HG03571 (cell line): Measurements from ENCODE around the gene POU1F1.
"Not testable (repeated sequence)": the region's sequence is repeated elsewhere in the genome, so short reads cannot be mapped to it uniquely, and the experiment has no call there.

Source experiments
- ATAC-seq: cut with Tn5 transposase; IDR thresholded peaks from one replicate; pipeline ENCODE4 v1.9.1; 2021; ENCODE audit not compliant: unreplicated experiment

POU1F1 gene

GRCh38 chr3:87260270-87260669, 16.1 kb downstream of the POU1F1 start:
- ATAC-seq, result no peak

DNA sequence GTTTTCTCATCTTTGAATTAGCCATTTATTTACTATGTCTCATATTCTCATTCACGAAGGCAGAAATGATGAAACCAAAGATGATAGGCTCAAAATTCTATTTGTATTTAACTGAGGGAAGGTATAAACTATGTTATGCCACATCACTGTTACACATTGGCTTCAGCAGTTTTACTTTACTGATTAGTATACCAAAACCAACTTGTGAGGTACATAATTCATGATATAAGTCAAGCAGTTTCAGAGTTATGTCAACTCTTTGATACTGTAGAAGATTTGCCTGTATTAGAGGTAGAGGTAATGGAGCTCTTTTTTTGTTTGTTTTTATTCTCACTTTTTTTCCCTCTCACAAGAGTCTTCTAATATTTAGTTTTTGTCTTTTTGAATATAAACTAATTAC, 26.4 kb downstream of the POU1F1 start:
- ATAC-seq, result no peak

DNA sequence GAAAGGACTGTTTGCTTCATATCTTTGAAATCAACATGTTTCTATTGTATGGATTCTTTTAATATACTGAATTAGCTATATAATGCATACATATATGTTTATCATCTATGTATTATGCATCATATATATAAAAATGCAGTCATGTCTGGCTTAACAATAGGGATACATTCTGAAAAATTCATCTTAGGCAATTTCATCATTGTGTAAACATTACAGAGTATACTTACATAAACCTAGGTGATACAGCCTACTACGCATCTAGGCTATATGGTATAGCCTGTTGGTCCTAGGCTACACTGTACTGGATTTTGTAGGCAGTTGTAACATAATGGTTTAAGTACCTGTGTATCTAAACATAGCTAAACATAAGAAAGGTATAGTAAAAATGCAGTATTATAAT, 27.6 kb downstream of the POU1F1 start:
- no peak for ATAC-seq

DNA sequence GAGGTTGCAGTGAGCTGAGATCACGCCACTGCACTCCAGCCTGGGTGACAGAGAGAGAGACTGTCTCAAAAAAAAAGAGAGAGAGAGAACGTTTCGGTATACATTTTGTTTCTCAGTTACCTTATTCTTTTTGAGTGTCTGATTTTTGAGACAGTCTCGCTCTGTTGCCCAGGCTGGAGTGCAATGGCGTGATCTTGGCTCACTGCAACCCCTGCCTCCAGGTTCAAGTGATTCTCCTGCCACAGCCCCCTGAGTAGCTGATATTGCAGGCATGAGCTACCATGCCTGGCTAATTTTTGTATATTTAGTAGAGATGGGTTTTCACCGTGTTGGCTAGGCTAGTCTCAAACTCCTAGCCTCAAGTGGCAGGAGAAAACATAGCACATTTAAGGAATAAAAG, 28.2 kb downstream of the POU1F1 start:
- not testable (repeated sequence) for ATAC-seq

DNA sequence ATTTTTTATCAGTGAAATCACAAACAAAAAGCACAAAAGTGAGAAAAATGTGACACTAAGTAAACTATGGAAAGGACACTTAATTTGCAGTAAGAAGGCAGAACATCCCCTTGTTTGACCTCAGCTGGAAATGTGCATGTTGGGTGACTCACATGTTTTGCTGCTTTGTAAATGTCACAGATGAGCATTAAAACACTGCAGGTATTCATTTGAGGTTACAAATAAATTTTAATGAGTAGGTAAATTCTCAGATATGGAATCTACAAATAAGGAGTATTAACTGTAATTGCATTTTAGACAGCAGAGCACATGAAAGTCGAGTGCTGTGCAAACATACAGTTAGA, 29.0 kb downstream of the POU1F1 start:
- ATAC-seq, result no peak

GRCh38 chr3:87246662-87247429, 29.5 kb downstream of the POU1F1 start:
- ATAC-seq, result no peak

GRCh38 chr3:87236093-87236492, 40.3 kb downstream of the POU1F1 start:
- ATAC-seq, result no peak

DNA sequence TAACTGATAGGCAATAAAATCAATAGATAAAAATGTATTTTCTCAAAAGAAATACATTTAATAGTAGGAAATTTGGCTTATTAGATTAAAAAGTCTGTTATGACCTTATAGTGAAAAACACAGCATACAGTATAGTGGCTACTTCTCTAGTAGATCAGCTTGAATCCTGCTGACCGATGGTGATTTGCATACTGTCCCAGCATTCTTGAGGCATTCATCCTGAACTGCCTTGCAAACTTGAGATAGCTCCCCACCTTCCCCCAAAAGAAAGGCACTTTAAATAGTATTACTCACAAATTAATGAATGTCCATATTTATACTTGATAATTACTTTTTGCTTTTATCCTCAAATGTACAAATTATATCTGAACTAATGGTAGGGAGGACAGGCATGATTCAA, 42.6 kb downstream of the POU1F1 start:
- no peak for ATAC-seq

DNA sequence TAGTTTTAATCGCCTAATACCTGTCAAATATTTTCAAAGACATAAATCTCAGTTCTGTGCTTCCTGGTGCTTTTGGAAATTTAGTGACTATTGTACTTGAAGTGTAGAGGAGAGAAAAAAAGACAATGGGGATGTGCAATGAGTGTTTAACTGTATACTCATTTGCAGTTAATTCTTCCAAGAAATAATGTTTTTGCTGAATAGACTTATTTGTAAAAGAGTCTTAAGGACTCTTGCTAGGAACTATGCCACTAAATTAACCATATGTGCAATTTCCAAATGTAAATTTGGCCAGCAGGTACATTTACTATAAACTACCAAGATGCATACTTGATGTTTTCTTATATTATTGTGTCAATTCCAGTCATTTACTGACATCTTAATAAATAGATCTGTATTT, 47.3 kb downstream of the POU1F1 start:
- no peak for ATAC-seq

GRCh38 chr3:87228316-87228715, 48.1 kb downstream of the POU1F1 start:
- no peak for ATAC-seq

DNA sequence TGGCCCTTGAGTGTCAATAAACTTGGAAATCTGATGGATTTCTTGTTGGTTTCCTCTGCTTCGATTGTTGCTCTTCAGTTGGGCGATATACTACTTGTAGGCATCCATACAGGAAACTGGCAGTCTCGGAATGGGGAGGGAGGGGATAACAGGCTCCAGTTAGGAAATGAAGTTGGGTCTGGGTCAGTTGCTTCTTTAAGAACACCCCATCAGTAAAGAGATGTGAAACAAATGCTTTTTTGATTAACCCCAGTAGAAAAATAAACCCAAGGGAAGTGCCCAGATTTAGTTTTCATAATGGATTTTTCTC, 48.6 kb downstream of the POU1F1 start:
- ATAC-seq, result no peak

DNA sequence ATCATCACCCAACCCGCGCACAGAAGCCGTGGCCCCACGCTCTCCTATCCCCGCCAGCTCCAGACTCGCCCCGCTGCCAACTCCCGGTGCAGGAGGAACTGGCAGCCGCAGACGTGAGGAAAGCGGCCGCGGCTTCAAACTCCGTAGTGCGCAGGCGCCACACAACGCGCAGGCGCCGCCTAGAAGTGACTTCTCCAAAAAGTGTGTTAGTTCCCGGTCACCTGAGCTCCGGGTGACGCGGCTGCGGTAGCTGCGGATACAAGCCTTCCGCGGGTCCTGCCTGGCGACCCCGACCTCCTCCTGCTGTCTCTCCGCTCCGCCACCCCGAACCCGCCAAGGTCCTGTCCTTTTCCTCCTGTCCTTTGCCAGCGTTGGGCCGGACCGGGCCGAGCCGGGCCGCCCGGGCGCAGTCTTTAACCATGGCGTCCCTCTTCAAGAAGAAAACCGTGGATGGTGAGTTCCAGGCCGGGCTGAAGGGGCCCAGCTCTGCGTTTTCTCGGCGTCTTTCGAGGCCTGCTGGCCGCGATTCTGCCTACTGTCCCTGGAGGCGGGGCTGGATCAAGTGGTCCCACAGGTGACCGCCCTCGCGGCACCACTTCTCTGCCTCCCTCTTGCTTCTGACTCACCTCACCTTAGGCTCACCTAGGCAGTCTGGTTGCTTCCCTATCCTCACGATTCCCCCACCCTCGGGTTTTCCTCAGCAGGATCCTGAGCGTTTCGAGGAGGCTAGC, 49.1 kb downstream of the POU1F1 start, which contains the start of gene CHMP2B:
TSS of gene CHMP2B (plus strand) at position 206 of the 731 bp plus-strand sequence. CDS start at position 420, 214 bp downstream.
- peak; percentile 98 for ATAC-seq

- no peak for ATAC-seq
These were observed 50.7 kb downstream of the POU1F1 start for GRCh38 chr3:87225659-87226058.

DNA sequence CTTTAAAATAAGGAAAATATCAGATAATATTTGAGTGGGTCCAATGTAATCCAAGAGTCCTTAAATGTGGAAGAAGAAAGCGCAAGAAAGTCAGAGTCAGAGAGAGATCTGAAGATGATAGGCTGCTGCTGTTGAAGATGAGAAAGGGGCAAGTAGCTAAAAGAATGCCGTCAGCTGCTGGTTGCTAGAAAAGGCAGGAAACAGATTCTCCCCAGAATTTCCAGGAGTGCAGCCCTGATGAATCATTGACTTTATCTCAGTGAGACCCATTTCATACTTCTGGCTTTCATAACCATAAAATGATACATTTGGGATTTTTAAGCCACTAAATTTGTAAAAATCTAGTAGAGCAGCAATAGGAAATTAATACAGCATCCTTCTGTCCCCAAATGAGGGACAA, 56.8 kb downstream of the POU1F1 start:
- ATAC-seq, result no peak

GRCh38 chr3:87218560-87218959, 57.8 kb downstream of the POU1F1 start:
- no peak for ATAC-seq
